Prostate gland (tissue), 2 donors: Measurements from ENCODE around the gene LZTS2.

ENCODE experiments used
- CTCF ChIP-seq, 4 experiments: fragments of 200-600 bp in 2 of 4; fragments of 450-650 bp in 2 of 4; sonication (generic) in 2 of 4; IDR thresholded peaks; 1 replicate in 3 of 4; 2 replicates in 1 of 4; pipeline ENCODE4 v1.5.1; 2016 to 2019; ENCODE audit warnings: antibody characterized with exemption in 4 of 4, mild to moderate bottlenecking in 2 of 4, moderate library complexity in 2 of 4
- POLR2A ChIP-seq: fragments of 450-650 bp; IDR thresholded peaks from one replicate; pipeline ENCODE4 v1.6.1; 2016; ENCODE audit warnings: antibody characterized with exemption, mild to moderate bottlenecking
- POLR2AphosphoS5 ChIP-seq: sonication (generic); formaldehyde crosslinking; IDR thresholded peaks from one replicate; pipeline ENCODE4 v1.6.1; 2017; ENCODE audit warnings: antibody characterized with exemption

- TF ChIP-seq POLR2AphosphoS5 (no peak), CTCF (IDR thresholded peaks at IDR 0.05) (no peak), POLR2A (no peak)
These were observed 32.7 kb upstream of the LZTS2 start for GRCh38 chr10:100966887-100967286.
